ENCODE results near the gene ABLIM3. TPM values are rescaled to one million over a fixed set of nuclear protein-coding genes. Genes with fewer than 3 reads are reported as not detected.

The ABLIM3 gene
- total and polyA plus RNA-seq, 2 of the 8 experiments (the other 6 are each of a cell fraction or from before 2014, with no cell fraction given), result 0.36 to 0.56 TPM

DNA sequence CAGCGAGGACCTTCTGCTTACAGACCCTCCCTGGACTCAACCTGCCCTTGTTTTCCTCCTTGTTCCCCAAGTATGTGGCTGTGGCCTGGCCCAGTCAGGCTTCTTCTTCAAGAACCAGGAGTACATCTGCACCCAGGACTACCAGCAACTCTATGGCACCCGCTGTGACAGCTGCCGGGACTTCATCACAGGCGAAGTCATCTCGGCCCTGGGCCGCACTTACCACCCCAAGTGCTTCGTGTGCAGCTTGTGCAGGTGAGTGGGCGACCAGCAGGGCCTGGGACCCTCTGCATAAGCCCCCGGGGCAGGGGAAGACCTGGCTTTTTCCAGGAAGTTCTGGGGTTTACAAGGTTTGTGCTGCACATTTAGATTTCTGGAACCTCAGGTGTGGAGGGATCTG lies 56.9 kb downstream of the ABLIM3 start (continued):
- TF ChIP-seq, protein P1, sequence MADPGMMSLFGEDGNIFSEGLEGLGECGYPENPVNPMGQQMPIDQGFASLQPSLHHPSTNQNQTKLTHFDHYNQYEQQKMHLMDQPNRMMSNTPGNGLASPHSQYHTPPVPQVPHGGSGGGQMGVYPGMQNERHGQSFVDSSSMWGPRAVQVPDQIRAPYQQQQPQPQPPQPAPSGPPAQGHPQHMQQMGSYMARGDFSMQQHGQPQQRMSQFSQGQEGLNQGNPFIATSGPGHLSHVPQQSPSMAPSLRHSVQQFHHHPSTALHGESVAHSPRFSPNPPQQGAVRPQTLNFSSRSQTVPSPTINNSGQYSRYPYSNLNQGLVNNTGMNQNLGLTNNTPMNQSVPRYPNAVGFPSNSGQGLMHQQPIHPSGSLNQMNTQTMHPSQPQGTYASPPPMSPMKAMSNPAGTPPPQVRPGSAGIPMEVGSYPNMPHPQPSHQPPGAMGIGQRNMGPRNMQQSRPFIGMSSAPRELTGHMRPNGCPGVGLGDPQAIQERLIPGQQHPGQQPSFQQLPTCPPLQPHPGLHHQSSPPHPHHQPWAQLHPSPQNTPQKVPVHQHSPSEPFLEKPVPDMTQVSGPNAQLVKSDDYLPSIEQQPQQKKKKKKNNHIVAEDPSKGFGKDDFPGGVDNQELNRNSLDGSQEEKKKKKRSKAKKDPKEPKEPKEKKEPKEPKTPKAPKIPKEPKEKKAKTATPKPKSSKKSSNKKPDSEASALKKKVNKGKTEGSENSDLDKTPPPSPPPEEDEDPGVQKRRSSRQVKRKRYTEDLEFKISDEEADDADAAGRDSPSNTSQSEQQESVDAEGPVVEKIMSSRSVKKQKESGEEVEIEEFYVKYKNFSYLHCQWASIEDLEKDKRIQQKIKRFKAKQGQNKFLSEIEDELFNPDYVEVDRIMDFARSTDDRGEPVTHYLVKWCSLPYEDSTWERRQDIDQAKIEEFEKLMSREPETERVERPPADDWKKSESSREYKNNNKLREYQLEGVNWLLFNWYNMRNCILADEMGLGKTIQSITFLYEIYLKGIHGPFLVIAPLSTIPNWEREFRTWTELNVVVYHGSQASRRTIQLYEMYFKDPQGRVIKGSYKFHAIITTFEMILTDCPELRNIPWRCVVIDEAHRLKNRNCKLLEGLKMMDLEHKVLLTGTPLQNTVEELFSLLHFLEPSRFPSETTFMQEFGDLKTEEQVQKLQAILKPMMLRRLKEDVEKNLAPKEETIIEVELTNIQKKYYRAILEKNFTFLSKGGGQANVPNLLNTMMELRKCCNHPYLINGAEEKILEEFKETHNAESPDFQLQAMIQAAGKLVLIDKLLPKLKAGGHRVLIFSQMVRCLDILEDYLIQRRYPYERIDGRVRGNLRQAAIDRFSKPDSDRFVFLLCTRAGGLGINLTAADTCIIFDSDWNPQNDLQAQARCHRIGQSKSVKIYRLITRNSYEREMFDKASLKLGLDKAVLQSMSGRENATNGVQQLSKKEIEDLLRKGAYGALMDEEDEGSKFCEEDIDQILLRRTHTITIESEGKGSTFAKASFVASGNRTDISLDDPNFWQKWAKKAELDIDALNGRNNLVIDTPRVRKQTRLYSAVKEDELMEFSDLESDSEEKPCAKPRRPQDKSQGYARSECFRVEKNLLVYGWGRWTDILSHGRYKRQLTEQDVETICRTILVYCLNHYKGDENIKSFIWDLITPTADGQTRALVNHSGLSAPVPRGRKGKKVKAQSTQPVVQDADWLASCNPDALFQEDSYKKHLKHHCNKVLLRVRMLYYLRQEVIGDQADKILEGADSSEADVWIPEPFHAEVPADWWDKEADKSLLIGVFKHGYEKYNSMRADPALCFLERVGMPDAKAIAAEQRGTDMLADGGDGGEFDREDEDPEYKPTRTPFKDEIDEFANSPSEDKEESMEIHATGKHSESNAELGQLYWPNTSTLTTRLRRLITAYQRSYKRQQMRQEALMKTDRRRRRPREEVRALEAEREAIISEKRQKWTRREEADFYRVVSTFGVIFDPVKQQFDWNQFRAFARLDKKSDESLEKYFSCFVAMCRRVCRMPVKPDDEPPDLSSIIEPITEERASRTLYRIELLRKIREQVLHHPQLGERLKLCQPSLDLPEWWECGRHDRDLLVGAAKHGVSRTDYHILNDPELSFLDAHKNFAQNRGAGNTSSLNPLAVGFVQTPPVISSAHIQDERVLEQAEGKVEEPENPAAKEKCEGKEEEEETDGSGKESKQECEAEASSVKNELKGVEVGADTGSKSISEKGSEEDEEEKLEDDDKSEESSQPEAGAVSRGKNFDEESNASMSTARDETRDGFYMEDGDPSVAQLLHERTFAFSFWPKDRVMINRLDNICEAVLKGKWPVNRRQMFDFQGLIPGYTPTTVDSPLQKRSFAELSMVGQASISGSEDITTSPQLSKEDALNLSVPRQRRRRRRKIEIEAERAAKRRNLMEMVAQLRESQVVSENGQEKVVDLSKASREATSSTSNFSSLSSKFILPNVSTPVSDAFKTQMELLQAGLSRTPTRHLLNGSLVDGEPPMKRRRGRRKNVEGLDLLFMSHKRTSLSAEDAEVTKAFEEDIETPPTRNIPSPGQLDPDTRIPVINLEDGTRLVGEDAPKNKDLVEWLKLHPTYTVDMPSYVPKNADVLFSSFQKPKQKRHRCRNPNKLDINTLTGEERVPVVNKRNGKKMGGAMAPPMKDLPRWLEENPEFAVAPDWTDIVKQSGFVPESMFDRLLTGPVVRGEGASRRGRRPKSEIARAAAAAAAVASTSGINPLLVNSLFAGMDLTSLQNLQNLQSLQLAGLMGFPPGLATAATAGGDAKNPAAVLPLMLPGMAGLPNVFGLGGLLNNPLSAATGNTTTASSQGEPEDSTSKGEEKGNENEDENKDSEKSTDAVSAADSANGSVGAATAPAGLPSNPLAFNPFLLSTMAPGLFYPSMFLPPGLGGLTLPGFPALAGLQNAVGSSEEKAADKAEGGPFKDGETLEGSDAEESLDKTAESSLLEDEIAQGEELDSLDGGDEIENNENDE (IDR thresholded peaks at IDR 0.05; ENCODE audit: insufficient replicate concordance, low read length), result no peak
- TF ChIP-seq JUND (IDR thresholded peaks at IDR 0.05; ENCODE audit: low read length), result no peak
- TF ChIP-seq HDAC2 (IDR thresholded peaks at IDR 0.05; ENCODE audit: borderline replicate concordance in 1 of 2, low read depth in 2 of 2, low read length in 2 of 2), result no peak
- TF ChIP-seq CEBPB (IDR thresholded peaks at IDR 0.05; ENCODE audit: low read depth, low read length), result no peak
- TF ChIP-seq TCF12 (IDR thresholded peaks at IDR 0.05; ENCODE audit: low read depth, low read length), result no peak
